Calu3 (cell line): ENCODE data around the gene ARMH3. TPM values are rescaled to one million over a fixed set of nuclear protein-coding genes. Genes with fewer than 3 reads are reported as not detected.
A peak's percentile ranks its signal among the peaks of the same experiment; 100 is the strongest.

ENCODE experiments used
- BruUV-seq: library from RNA; stranded (reverse); fragments of 400-500 nt; replicated peaks from 2 replicates; lab custom pipeline; 2021; lab: Mats Ljungman, UMichigan
- CTCF ChIA-PET: fragments of 300-600 bp; sonication (Branson Sonifier 250); formaldehyde crosslinking; loops from one replicate; lab custom pipeline; 2022; ENCODE audit warnings: antibody characterized with exemption; lab: Charles Lee
- DNase-seq: peaks from one replicate; pipeline ENCODE4 v3.0.0; 2022
- H3K27ac Mint-ChIP-seq: one replicate; pipeline ENCODE4 v1.8.0; 2022; ENCODE audit warnings: mixed read lengths; ENCODE audit not compliant: unreplicated experiment
- H3K27me3 Mint-ChIP-seq: one replicate; pipeline ENCODE4 v1.8.0; 2022; ENCODE audit warnings: mixed read lengths; ENCODE audit not compliant: unreplicated experiment
- H3K36me3 Mint-ChIP-seq: one replicate; pipeline ENCODE4 v1.8.0; 2022; ENCODE audit warnings: mild to moderate bottlenecking, moderate library complexity, mixed read lengths; ENCODE audit not compliant: insufficient read depth, unreplicated experiment
- H3K4me1 Mint-ChIP-seq: one replicate; pipeline ENCODE4 v1.8.0; 2022; ENCODE audit warnings: mild to moderate bottlenecking, low read depth, mixed read lengths; ENCODE audit not compliant: unreplicated experiment
- H3K4me3 Mint-ChIP-seq: one replicate; pipeline ENCODE4 v1.8.0; 2022; ENCODE audit warnings: mild to moderate bottlenecking, low read depth, moderate library complexity, mixed read lengths; ENCODE audit not compliant: unreplicated experiment
- H3K9me3 Mint-ChIP-seq: one replicate; pipeline ENCODE4 v1.8.0; 2022; ENCODE audit warnings: low read depth, mixed read lengths; ENCODE audit not compliant: unreplicated experiment
- CTCF ChIP-seq: fragments of 200-600 bp; IDR thresholded peaks from one replicate; pipeline ENCODE4 v1.8.0; 2022; ENCODE audit warnings: antibody characterized with exemption; ENCODE audit not compliant: unreplicated experiment
- intact Hi-C: fragments of 100-400 bp; cut with micrococcal nuclease; formaldehyde crosslinking; loops from one replicate; pipeline ENCODE4 v1.10.0; 2022; ENCODE audit not compliant: unreplicated experiment
- total RNA-seq: library from RNA; stranded (reverse); gene quantifications from 2 replicates; pipeline ENCODE4 v1.2.3, GENCODE V29; 2022

The ARMH3 gene
- total RNA-seq, 1 experiment from 2014 or later: 14.1 TPM

- Mint-ChIP-seq H3K4me3 (no peak overlapping the region), H3K27ac (no peak overlapping the region), H3K27me3 (no peaks in the 10 kb centered on the region), H3K4me1 (no peaks in the 10 kb centered on the region), H3K9me3 (no peaks in the 10 kb centered on the region), H3K36me3 (peaks cover 5% of the 10 kb centered on the region)
- CTCF ChIA-PET: interaction anchor here (1.1 kb wide), 1 partner anchor 161 kb away, joined by 3 read pairs; no protein-coding TSS in a partner anchor
- no peak for TF ChIP-seq CTCF
- intact Hi-C loops: no loop called here
- DNase-seq: no peak
- BruUV-seq: no TSS peak
Observed at GRCh38 chr10:101848894-101849351, 207.1 kb downstream of the ARMH3 start.

GRCh38 chr10:101848408-101848807 lies 207.6 kb downstream of the ARMH3 start:
- Mint-ChIP-seq H3K9me3 (no peaks in the 10 kb centered on the region), H3K27ac (no peak overlapping the region), H3K4me1 (no peaks in the 10 kb centered on the region), H3K36me3 (peaks cover 9% of the 10 kb centered on the region), H3K27me3 (no peaks in the 10 kb centered on the region), H3K4me3 (no peak overlapping the region)
- BruUV-seq: no TSS peak
- CTCF ChIA-PET: interaction anchor here (1.1 kb wide), 1 partner anchor 162 kb away, joined by 3 read pairs; no protein-coding TSS in a partner anchor
- intact Hi-C loops: no loop called here
- no peak for DNase-seq
- TF ChIP-seq CTCF: no peak

GRCh38 chr10:101845893-101846292 lies 210.1 kb downstream of the ARMH3 start:
- TF ChIP-seq CTCF: no peak
- no peaks in the 10 kb centered on the region for H3K9me3 Mint-ChIP-seq
- intact Hi-C loops: no loop called here
- CTCF ChIA-PET: no interaction called here
- BruUV-seq: no TSS peak
- no peaks in the 10 kb centered on the region for H3K4me1 Mint-ChIP-seq
- no peak overlapping the region for H3K4me3 Mint-ChIP-seq
- no peak overlapping the region for H3K27ac Mint-ChIP-seq
- H3K27me3 Mint-ChIP-seq: no peaks in the 10 kb centered on the region
- peaks cover 12% of the 10 kb centered on the region for H3K36me3 Mint-ChIP-seq
- DNase-seq: no peak

DNA sequence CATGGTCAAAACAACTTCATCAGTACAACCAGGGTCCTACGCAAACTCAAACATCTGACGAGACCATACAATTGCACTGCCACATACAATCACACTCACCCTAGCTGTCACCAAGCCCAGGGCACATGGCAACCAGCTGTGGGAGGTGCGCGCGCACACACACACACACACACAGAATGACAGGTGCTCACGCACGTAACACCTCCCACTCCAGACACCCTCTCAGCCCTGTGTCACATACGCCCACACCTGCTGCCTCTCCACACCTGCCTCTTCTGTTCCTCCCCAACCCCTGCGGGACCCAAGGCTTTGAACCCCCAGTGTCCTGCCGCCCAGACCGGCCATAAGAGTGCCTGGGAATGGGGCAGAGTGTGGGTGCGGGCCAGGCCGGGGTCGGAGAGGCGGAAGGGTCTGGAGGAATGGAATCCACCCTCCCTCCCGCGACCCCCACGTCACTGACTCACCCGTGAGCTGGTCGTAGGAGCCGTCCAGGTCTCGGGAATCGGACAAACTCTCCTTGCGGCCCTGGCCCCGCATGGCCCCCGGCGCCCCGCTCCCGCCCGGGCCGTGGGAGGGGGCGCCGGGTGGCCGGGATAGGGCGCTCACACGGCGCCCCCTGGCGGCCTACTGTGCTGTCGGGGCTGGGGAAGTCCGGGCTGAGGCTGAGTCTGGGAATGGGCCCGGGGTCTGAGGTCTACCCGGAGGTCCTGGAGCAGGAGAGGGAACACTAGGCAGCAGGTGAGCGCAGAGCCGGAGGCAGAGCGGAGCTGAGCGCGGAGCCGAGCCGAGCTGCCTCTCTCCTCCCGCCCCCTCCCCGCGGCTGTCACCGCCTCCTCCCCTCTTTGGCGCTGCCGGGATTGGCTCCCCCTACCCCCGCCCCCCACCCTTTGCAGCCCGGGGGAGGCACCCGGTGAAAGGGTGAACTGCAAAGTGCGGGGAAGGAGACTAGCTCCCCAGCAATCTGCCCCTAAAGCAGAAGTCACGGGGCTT lies 212.6 kb downstream of the ARMH3 start, which contains the start of gene KCNIP2:
KCNIP2 (minus strand) TSS at position 769 of the 990 bp plus-strand sequence; CDS start at position 537, 232 bp downstream.
- Mint-ChIP-seq H3K27me3 (no peaks in the 10 kb centered on the region), H3K4me1 (peaks cover 8% of the 10 kb centered on the region), H3K27ac (no peak within 1 kb of the TSS), H3K4me3 (peak within 1 kb of the TSS; percentile 54), H3K9me3 (no peaks in the 10 kb centered on the region), H3K36me3 (peaks cover 22% of the 10 kb centered on the region)
- peak; percentile 14 for DNase-seq
- BruUV-seq: no TSS peak
- CTCF ChIA-PET: interaction anchor here (0.6 kb wide), 1 partner anchor 213 kb away, joined by 7 read pairs; no protein-coding TSS in a partner anchor
- TF ChIP-seq CTCF: peak; percentile 58
- intact Hi-C loops: no loop called here
